Measurements from ENCODE around the gene HMGCS2.

- TF ChIP-seq CTCF (IDR thresholded peaks at IDR 0.05) (no peak), JUND (IDR thresholded peaks at IDR 0.05) (no peak), ZBTB33 (IDR thresholded peaks at IDR 0.05; ENCODE audit: borderline replicate concordance, low read depth) (no peak), MAX (IDR thresholded peaks at IDR 0.05; ENCODE audit: low read depth) (no peak), EP300 (IDR thresholded peaks at IDR 0.05; ENCODE audit: borderline replicate concordance in 1 of 2, low read depth in 1 of 2, low read length in 1 of 2) (no peak), MEF2A (IDR thresholded peaks at IDR 0.05; ENCODE audit: borderline replicate concordance, low read depth) (no peak), YY1 (IDR thresholded peaks at IDR 0.05; ENCODE audit: low read depth) (no peak), USF2 (IDR thresholded peaks at IDR 0.05; ENCODE audit: borderline replicate concordance, low read depth, low read length) (no peak), REST (IDR thresholded peaks at IDR 0.05; ENCODE audit: low read depth, low read length) (no peak), EZH2phosphoT487 (IDR thresholded peaks at IDR 0.05; ENCODE audit: borderline replicate concordance, low read depth) (no peak), USF1 (IDR thresholded peaks at IDR 0.05; ENCODE audit: borderline replicate concordance, low read depth) (no peak), MXI1 (IDR thresholded peaks at IDR 0.05; ENCODE audit: low read depth, low read length) (no peak)
These were observed 21.3 kb downstream of the HMGCS2 start for GRCh38 chr1:119747451-119747850.

Measured in SK-N-SH (cell line).